ENCODE measurements around the gene KCNN3.

DNA sequence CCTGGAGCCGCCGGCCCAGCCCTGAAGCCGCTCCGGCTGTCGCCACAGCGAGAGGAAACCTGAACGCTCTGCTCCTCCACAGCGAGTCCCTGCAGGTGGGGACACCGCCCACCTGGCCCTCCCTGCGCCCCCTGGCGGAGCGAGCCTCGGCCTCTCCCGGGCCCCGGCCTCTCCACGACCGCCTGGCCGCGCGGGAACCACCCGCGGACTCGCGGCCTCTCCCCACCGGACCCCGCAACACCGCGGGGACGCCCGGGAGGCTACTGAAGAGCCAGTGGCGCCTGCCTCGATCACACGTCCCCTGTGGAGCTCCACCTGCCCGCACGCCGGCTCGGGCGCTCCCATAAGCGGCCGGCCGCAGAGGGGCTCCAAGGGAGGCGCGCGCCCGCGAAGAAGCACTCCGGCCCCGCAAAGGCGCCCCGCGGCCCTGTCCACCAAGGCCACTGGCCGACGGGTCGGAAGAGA, 109.6 kb downstream of the KCNN3 start:
- TF ChIP-seq EZH2 (optimal IDR thresholded peaks at IDR 0.05; ENCODE audit: low read depth, low read length) (no peak), EZH2phosphoT487 (IDR thresholded peaks at IDR 0.05; ENCODE audit: low read length) (no peak)
